Measurements from ENCODE around the gene BRPF1. TPM values are rescaled to one million over a fixed set of nuclear protein-coding genes. Genes with fewer than 3 reads are reported as not detected.

Gene BRPF1
- total RNA-seq, 1 donor from 2014 or later = 28.0 TPM

- Mint-ChIP-seq H3K4me1 (ENCODE audit: unreplicated experiment) (no peaks in the 10 kb centered on the region), H3K9me3 (no peaks in the 10 kb centered on the region), H3K36me3 (no peaks in the 10 kb centered on the region), H3K27ac (no peak overlapping the region), H3K27me3 (peaks cover 59% of the 10 kb centered on the region), H3K4me3 (no peak overlapping the region)
- no peak for DNase-seq (ENCODE audit: extremely low spot score, unreplicated experiment)
- no peak for TF ChIP-seq CTCF (conservative IDR thresholded peaks at IDR 0.05)
Observed at GRCh38 chr3:9717563-9717962, 14.0 kb upstream of the BRPF1 start.

- no peak overlapping the region for H3K27ac Mint-ChIP-seq
- H3K9me3 Mint-ChIP-seq = no peaks in the 10 kb centered on the region
- no peaks in the 10 kb centered on the region for H3K4me1 Mint-ChIP-seq (ENCODE audit: unreplicated experiment)
- peaks cover 60% of the 10 kb centered on the region for H3K27me3 Mint-ChIP-seq
- TF ChIP-seq CTCF (conservative IDR thresholded peaks at IDR 0.05) = no peak
- no peak overlapping the region for H3K4me3 Mint-ChIP-seq
- H3K36me3 Mint-ChIP-seq = no peaks in the 10 kb centered on the region
- DNase-seq (ENCODE audit: extremely low spot score, unreplicated experiment) = no peak
Observed at GRCh38 chr3:9718118-9718517, 13.4 kb upstream of the BRPF1 start.

GRCh38 chr3:9721015-9721699 is 10.4 kb upstream of the BRPF1 start:
- no peak for DNase-seq (ENCODE audit: extremely low spot score, unreplicated experiment)
- no peaks in the 10 kb centered on the region for H3K9me3 Mint-ChIP-seq
- peaks cover 59% of the 10 kb centered on the region for H3K27me3 Mint-ChIP-seq
- H3K4me1 Mint-ChIP-seq (ENCODE audit: unreplicated experiment) = no peaks in the 10 kb centered on the region
- H3K4me3 Mint-ChIP-seq = no peak overlapping the region
- H3K27ac Mint-ChIP-seq = no peak overlapping the region
- no peak for TF ChIP-seq CTCF (conservative IDR thresholded peaks at IDR 0.05)
- H3K36me3 Mint-ChIP-seq = no peaks in the 10 kb centered on the region

- no peaks in the 10 kb centered on the region for H3K9me3 Mint-ChIP-seq
- H3K4me3 Mint-ChIP-seq = no peak overlapping the region
- DNase-seq (ENCODE audit: extremely low spot score, unreplicated experiment) = no peak
- no peaks in the 10 kb centered on the region for H3K4me1 Mint-ChIP-seq (ENCODE audit: unreplicated experiment)
- peaks cover 61% of the 10 kb centered on the region for H3K27me3 Mint-ChIP-seq
- H3K36me3 Mint-ChIP-seq = no peaks in the 10 kb centered on the region
- H3K27ac Mint-ChIP-seq = no peak overlapping the region
- TF ChIP-seq CTCF (conservative IDR thresholded peaks at IDR 0.05) = no peak
Observed at GRCh38 chr3:9721700-9722060, 9.9 kb upstream of the BRPF1 start.

GRCh38 chr3:9725775-9726515 is 5.6 kb upstream of the BRPF1 start:
- Mint-ChIP-seq H3K4me1 (ENCODE audit: unreplicated experiment) (peaks cover 5% of the 10 kb centered on the region), H3K36me3 (no peaks in the 10 kb centered on the region), H3K27me3 (peaks cover 49% of the 10 kb centered on the region), H3K27ac (no peak overlapping the region), H3K4me3 (no peak overlapping the region), H3K9me3 (no peaks in the 10 kb centered on the region)
- no peak for TF ChIP-seq CTCF (conservative IDR thresholded peaks at IDR 0.05)
- DNase-seq (ENCODE audit: extremely low spot score, unreplicated experiment) = no peak

Measured in type B pancreatic cell (in vitro differentiated cells).